ENCODE measurements around the gene WDR48.

Gene WDR48

GRCh38 chr3:39124876-39125840 is 73.3 kb downstream of the WDR48 start:
- no peak for DNase-seq (ENCODE audit: low spot score)

DNA sequence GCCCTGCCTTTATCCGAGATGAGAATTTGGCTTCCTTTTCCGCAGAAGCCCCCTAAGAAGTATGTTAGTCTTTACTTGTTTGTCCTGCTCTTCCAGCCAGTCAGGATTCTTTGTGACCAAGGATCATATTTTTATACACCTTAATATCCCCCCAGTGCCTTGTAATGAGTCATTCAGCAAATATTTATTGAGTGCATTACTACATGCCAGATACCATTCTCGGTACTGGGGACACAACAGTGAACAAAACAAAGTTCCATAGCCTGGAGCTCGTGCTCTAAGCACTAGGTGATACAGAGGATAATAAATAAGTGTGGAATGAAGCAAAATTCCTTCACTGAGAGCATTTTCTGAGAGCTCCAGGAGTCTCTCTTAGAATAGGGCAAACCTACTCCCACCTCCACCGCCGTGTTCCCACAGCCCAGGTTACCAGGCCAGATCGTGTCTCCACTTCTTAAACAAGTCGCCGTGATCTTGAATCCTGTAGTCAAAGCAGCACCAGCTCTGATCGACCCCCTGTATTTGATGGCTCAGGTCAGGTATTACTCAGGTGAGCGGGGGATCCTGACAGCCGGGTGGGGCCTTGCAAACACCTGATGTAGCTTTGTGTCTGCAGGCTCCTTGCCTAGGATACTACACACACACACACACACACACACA is 74.2 kb downstream of the WDR48 start:
- DNase-seq (ENCODE audit: low spot score) = no peak

GRCh38 chr3:39126532-39127071 is 74.8 kb downstream of the WDR48 start:
- DNase-seq (ENCODE audit: low spot score) = peak; percentile 69

GRCh38 chr3:39127269-39127907 is 75.6 kb downstream of the WDR48 start:
- DNase-seq (ENCODE audit: low spot score) = no peak

- no peak for DNase-seq (ENCODE audit: low spot score)
Observed at GRCh38 chr3:39127908-39128304, 76.1 kb downstream of the WDR48 start.

GRCh38 chr3:39128951-39129350 is 77.1 kb downstream of the WDR48 start:
- DNase-seq (ENCODE audit: low spot score) = no peak

DNA sequence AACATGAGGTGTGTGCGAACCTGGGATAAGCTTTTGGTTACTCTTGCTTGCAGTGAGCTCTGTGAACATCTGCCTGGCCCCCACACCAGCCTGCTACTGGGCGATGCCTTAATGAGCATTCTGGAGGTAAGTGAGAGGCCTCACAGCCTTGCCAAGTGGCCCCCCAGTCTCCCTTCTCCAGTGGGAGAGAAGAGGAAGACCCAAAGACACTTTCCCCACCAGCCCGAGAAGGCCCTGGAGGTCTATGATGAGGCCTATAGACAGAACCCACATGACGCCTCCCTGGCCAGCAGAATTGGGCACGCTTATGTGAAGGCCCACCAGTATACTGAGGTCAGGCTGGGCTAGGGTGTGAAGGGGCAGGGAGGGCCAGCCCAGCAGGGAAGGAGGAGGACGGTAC is 78.2 kb downstream of the WDR48 start:
- DNase-seq (ENCODE audit: low spot score) = no peak

GRCh38 chr3:39130693-39131265 is 79.0 kb downstream of the WDR48 start:
- DNase-seq (ENCODE audit: low spot score) = no peak

- no peak for DNase-seq (ENCODE audit: low spot score)
Observed at GRCh38 chr3:39132096-39133092, 80.6 kb downstream of the WDR48 start.

DNA sequence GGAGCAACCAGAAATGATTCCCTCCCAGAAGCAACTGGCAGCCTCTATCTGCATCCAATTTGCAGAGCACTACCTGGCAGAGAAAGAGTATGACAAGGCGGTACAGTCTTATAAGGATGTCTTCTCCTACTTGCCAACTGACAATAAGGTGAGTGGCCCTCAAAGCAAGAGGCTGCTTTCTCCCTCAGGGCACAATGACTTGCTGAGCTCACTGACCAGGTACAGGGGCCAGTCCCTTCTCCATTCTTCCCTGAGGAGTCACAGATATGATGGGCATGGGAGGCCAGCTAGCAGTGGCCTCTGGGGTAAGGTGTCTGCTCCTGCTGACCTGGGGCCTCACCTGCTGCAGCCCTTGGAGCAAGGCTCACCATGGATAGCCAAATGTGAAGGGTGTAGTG is 81.3 kb downstream of the WDR48 start:
- no peak for DNase-seq (ENCODE audit: low spot score)

- DNase-seq (ENCODE audit: low spot score) = no peak
Observed at GRCh38 chr3:39133822-39134221, 82.0 kb downstream of the WDR48 start.

GRCh38 chr3:39134305-39134704 is 82.5 kb downstream of the WDR48 start:
- no peak for DNase-seq (ENCODE audit: low spot score)

DNA sequence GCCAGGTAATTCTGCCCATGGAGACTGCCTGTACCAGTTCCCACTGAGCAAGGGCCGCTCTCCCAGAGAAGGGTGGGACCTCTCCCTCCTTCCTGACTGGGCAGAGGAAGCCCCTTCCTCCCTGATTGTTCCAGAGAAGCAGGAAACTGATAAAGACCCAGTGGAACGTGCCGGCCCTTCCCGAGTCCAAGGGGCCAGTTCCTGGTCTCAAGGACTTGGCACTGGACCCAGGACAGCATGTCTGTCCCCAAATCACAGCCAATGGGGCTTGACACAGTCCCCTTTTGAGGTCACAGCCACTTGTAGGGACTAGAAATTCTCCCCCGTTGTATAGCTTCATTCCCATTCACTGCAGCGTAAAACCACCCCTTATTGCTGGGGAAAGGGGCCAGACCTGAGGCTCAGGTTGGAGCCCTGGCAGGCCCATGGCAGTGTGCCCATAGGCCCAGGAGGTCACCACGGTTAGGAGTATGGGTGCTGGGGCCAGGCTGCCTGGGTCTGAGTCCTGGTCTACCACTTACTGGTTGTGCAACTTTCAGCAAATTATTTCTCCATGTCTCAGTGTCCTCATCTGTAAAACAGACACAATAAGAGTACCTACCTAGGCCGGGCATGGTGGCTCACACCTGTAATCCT is 83.5 kb downstream of the WDR48 start:
- DNase-seq (ENCODE audit: low spot score) = no peak

DNA sequence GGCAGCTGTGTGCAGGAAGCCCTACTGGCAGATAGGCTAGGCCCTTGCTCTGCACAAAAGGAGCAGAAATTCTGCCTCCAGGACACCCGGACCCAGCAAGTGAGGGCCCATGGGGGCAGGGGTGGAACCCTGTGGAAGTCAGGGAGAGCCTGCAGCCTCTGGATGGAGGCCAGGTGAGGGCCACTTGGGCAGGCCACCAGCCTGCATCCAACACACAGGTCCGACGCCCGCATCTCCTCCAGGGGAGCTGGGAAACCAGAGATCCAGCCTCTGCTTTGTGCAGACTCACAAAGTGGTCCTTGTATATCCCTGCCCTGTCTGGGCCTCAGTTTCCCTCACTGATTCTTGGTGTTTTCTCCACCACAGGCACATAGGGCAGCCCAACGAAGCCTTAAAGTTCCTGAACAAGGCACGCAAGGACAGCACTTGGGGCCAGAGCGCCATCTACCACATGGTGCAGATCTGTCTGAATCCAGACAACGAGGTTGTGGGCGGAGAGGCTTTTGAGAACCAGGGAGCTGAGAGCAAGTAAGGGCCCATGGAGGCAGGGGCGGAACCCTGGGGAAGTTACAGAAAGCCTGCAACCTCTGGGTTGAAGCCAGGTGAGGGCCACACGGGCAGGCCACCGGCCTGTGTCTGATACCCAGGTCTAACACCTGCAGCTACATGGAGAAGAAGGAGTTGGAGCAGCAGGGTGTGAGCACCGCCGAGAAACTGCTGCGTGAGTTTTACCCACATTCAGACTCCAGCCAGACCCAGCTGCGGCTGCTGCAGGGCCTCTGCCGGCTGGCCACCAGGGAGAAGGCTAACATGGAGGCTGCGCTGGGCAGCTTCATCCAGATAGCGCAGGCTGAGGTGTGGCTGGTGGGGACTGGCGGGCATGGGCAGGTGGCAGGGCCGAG is 85.0 kb downstream of the WDR48 start:
- DNase-seq (ENCODE audit: low spot score) = no peak

DNA sequence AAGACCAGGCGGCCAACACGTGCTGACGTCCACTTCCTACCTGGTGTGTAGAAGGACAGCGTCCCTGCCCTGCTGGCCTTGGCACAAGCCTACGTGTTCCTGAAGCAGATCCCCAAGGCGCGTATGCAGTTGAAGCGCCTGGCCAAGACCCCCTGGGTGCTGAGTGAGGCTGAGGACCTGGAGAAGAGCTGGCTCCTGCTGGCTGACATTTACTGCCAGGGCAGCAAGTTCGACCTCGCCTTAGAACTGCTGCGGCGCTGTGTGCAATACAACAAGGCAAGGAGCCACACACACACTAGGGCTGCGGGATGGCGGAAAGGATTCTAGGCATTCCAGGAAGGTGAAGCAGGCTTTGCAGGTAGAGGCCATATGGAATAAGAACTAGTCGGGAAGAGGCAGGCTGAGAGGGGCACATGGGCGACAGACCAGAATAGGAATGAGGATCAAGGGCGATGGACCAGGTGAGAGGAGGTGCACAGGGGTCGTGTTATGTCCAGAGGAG is 85.7 kb downstream of the WDR48 start:
- no peak for DNase-seq (ENCODE audit: low spot score)

GRCh38 chr3:39137991-39138803 is 86.4 kb downstream of the WDR48 start:
- DNase-seq (ENCODE audit: low spot score) = no peak

DNA sequence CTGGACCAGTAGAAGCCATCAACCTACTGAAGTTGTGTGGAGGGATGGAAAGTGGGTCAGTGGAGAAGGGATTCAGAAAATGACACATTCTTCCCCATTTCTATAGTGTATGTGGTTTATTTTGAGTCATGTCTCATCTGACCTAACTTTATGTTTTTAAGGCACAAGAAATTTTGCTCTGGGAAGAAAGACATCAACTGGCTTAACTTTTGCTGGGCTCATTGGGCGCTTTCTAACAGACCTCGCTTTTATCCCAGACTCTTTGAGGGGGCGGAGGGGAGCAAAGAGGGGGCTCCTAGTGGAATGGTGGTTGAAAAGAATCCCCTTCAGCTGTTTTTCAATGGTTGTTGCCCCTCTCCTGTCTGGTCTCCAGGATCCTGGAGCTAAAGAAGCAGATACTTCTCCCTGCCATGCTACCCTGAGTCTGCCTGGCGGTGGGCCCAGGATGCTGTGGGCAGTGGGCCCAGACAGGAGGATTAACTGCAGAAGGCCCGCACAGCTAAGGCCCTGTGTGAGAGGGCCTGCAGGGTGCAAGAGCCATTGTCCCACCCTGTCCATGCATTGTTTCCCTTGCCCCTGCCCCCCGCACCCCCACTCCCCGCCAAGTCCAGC is 87.1 kb downstream of the WDR48 start:
- DNase-seq (ENCODE audit: low spot score) = peak; percentile 64

GRCh38 chr3:39139442-39139841 is 87.6 kb downstream of the WDR48 start:
- DNase-seq (ENCODE audit: low spot score) = no peak

All from D341Med (cell line).